Stromal cell of bone marrow (primary cell): ENCODE measurements around the gene GAS7.

Experiments used
- DNase-seq: peaks from one replicate; pipeline ENCODE4 v3.0.0-alpha.2; 2012; ENCODE audit warnings: low read depth

Gene GAS7

GRCh38 chr17:9880582-9880999 lies 317.8 kb downstream of the GAS7 start:
- no peak for DNase-seq

- no peak for DNase-seq
Observed at GRCh38 chr17:9878786-9879525, 319.4 kb downstream of the GAS7 start.

- DNase-seq: no peak
Observed at GRCh38 chr17:9878356-9878755, 320.1 kb downstream of the GAS7 start.

GRCh38 chr17:9875441-9875840 lies 323.0 kb downstream of the GAS7 start:
- peak; percentile 4 for DNase-seq

GRCh38 chr17:9874722-9875121 lies 323.7 kb downstream of the GAS7 start:
- no peak for DNase-seq

DNA sequence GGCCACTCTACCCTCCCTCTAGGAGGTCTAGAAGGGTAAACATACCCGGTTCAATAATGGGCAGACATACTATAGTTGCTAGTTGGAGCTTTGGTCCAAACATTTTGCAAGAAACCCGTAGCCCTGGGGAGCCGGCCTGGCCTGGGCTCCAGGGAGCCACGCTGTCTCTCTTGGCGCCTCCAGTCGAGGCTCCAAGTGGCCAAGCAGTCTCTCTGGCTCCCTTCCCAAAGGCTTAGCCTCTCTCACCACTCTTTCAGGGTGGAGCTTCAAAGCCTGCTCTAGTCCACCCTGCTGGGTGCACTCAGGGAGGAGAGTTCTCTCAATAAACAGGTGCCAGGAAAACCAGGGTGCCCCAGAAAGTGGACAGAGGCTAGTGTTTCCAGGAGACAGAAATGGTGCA lies 325.6 kb downstream of the GAS7 start:
- no peak for DNase-seq

- no peak for DNase-seq
Observed at GRCh38 chr17:9868552-9868951, 329.9 kb downstream of the GAS7 start.

DNA sequence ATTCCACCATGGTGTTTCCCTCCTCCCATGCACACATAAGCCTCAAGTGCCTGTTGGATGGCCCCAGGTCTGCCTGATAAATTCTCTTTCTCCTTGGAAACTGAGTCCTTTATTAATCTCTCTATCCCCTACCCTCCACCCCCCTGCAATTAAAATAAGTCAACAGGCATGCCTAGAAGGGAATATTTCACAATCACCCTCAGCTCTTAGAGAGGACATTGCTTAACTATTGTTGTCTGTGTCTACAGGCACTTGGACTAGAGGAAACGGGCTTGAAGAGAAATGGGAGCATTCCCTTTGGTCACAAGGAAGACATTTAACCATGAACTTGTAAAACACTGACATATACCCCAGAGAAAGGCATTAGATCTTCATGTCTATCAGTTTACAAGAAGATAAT lies 332.8 kb downstream of the GAS7 start:
- no peak for DNase-seq

DNA sequence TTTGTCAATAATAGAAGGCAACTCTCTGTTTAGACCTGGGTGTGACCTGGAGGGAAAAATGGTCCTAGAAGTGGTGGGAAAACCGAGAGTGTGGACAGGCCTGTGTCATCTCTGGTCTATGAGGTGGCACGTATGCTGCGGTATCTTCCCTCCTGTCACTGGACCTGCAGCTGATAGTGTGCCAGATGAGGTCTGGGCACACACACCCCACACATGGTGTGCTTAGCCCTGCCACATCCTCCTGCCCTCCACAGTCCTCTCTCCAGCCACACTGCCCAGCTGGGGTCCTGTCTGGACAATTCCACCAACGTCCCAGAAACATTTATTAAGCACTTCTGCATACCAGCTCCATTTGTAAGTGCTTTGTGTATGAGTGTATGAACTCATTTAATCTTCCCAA lies 335.5 kb downstream of the GAS7 start:
- no peak for DNase-seq

DNA sequence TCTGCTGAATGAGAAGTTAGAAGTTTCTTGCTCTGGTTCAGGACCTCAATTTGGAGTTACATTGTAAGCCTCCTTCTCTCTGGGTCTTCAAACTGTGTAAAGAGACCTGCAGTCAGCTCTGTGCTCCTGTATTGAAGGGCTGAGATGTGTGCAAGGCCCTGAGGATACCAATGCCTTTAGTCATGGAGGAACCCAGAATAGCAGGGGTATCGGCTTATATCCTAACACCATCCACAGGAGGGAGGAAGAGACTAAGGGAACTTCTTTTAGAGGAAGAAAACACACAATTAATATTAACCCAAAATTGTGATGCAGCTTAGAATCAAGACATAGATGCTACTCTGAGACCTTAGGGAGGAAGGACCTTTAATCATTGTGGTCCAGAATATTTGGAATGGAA lies 336.2 kb downstream of the GAS7 start:
- no peak for DNase-seq

- DNase-seq: no peak
Observed at GRCh38 chr17:9860851-9861250, 337.6 kb downstream of the GAS7 start.
